ENCODE measurements around the gene B3GNT2.

The B3GNT2 gene

GRCh38 chr2:62221141-62221540 is 25.2 kb downstream of the B3GNT2 start:
- H3K36me3 ChIP-seq (replicated peaks in 1 of 2; ENCODE audit: control insufficient read depth in 2 of 2, insufficient read depth in 2 of 2, low read length in 2 of 2): peaks cover 10 to 11% of the 10 kb centered on the region in 2 donors
- no peaks in the 10 kb centered on the region for H3K79me1 ChIP-seq (ENCODE audit: low read depth, low read length)
- no peak overlapping the region for H2BK5ac ChIP-seq (ENCODE audit: low read length)
- H2BK15ac ChIP-seq (ENCODE audit: low read length): no peak overlapping the region
- H3K27me3 ChIP-seq (ENCODE audit: control insufficient read depth in 3 of 3, insufficient read depth in 3 of 3, low read depth in 1 of 3, low read length in 3 of 3): no peaks in the 10 kb centered on the region
- no peak overlapping the region for H2BK120ac ChIP-seq (ENCODE audit: low read depth, low read length)
- H3K4me3 ChIP-seq (ENCODE audit: low read length in 2 of 2): no peak overlapping the region
- H2AK5ac ChIP-seq (ENCODE audit: low read depth, low read length): no peak overlapping the region
- H3K4me2 ChIP-seq (ENCODE audit: insufficient read depth, low read length, poor library complexity, severe bottlenecking): no peak overlapping the region
- no peak overlapping the region for H3K4ac ChIP-seq (ENCODE audit: low read length)
- H3K23ac ChIP-seq (ENCODE audit: low read depth, low read length, poor library complexity): no peak overlapping the region
- no peak overlapping the region for H3K14ac ChIP-seq (ENCODE audit: low read length)
- H3K18ac ChIP-seq (ENCODE audit: low read length): no peak overlapping the region
- H3K9me3 ChIP-seq (replicated peaks in 1 of 2; ENCODE audit: control insufficient read depth in 2 of 2, insufficient read depth in 1 of 2, low read depth in 1 of 2, low read length in 2 of 2): peaks cover 2% of the 10 kb centered on the region in 2 donors
- H2AFZ ChIP-seq (ENCODE audit: low read length): no peak overlapping the region
- no peak overlapping the region for H3K9ac ChIP-seq (ENCODE audit: low read depth, low read length, poor library complexity)
- peaks cover 0 to 2% of the 10 kb centered on the region in 2 donors for H3K4me1 ChIP-seq (ENCODE audit: control insufficient read depth in 2 of 2, insufficient read depth in 1 of 2, low read depth in 1 of 2, low read length in 2 of 2)
- no peak overlapping the region for H4K8ac ChIP-seq (ENCODE audit: low read depth, low read length)
- H4K91ac ChIP-seq (ENCODE audit: low read depth, low read length, poor library complexity): no peak overlapping the region
- WGBS, 2 donors (ENCODE audit: extremely low coverage in 2 of 2, insufficient read length in 2 of 2, insufficient replicate concordance in 1 of 2): no CpG with 5 or more reads among the region's 1 CpG
- H2BK12ac ChIP-seq (ENCODE audit: low read length): no peak overlapping the region
- H3K27ac ChIP-seq (replicated peaks; ENCODE audit: low read length): no peak overlapping the region
- no peak for DNase-seq (ENCODE audit: low spot score)

- H3K79me1 ChIP-seq (ENCODE audit: low read depth, low read length): no peaks in the 10 kb centered on the region
- no peak overlapping the region for H3K23ac ChIP-seq (ENCODE audit: low read depth, low read length, poor library complexity)
- no peak overlapping the region for H2AFZ ChIP-seq (ENCODE audit: low read length)
- H2BK5ac ChIP-seq (ENCODE audit: low read length): no peak overlapping the region
- H3K27me3 ChIP-seq (ENCODE audit: control insufficient read depth in 3 of 3, insufficient read depth in 3 of 3, low read depth in 1 of 3, low read length in 3 of 3): no peaks in the 10 kb centered on the region
- no peak overlapping the region for H4K91ac ChIP-seq (ENCODE audit: low read depth, low read length, poor library complexity)
- H2BK15ac ChIP-seq (ENCODE audit: low read length): no peak overlapping the region
- no peak overlapping the region for H3K27ac ChIP-seq (replicated peaks; ENCODE audit: low read length)
- no CpG with 5 or more reads among the region's 12 CpGs for WGBS, 2 donors (ENCODE audit: extremely low coverage in 2 of 2, insufficient read length in 2 of 2, insufficient replicate concordance in 1 of 2)
- no peak overlapping the region for H3K14ac ChIP-seq (ENCODE audit: low read length)
- no peak overlapping the region for H2BK12ac ChIP-seq (ENCODE audit: low read length)
- H3K9me3 ChIP-seq (replicated peaks in 1 of 2; ENCODE audit: control insufficient read depth in 2 of 2, insufficient read depth in 1 of 2, low read depth in 1 of 2, low read length in 2 of 2): peaks cover 2% of the 10 kb centered on the region in 2 donors
- peaks cover 10 to 12% of the 10 kb centered on the region in 2 donors for H3K36me3 ChIP-seq (replicated peaks in 1 of 2; ENCODE audit: control insufficient read depth in 2 of 2, insufficient read depth in 2 of 2, low read length in 2 of 2)
- no peak overlapping the region for H3K9ac ChIP-seq (ENCODE audit: low read depth, low read length, poor library complexity)
- no peak for DNase-seq (ENCODE audit: low spot score)
- no peak overlapping the region for H2BK120ac ChIP-seq (ENCODE audit: low read depth, low read length)
- H3K18ac ChIP-seq (ENCODE audit: low read length): no peak overlapping the region
- H3K4me1 ChIP-seq (ENCODE audit: control insufficient read depth in 2 of 2, insufficient read depth in 1 of 2, low read depth in 1 of 2, low read length in 2 of 2): peaks cover 0 to 2% of the 10 kb centered on the region in 2 donors
- H3K4ac ChIP-seq (ENCODE audit: low read length): no peak overlapping the region
- no peak overlapping the region for H2AK5ac ChIP-seq (ENCODE audit: low read depth, low read length)
- H4K8ac ChIP-seq (ENCODE audit: low read depth, low read length): no peak overlapping the region
- H3K4me2 ChIP-seq (ENCODE audit: insufficient read depth, low read length, poor library complexity, severe bottlenecking): no peak overlapping the region
- no peak overlapping the region for H3K4me3 ChIP-seq (ENCODE audit: low read length in 2 of 2)
Measured at GRCh38 chr2:62222171-62222570, 26.3 kb downstream of the B3GNT2 start.

GRCh38 chr2:62222674-62223073 is 26.8 kb downstream of the B3GNT2 start:
- no CpG with 5 or more reads among the region's 8 CpGs for WGBS, 2 donors (ENCODE audit: extremely low coverage in 2 of 2, insufficient read length in 2 of 2, insufficient replicate concordance in 1 of 2)
- no peaks in the 10 kb centered on the region for H3K79me1 ChIP-seq (ENCODE audit: low read depth, low read length)

GRCh38 chr2:62224976-62225375 is 29.1 kb downstream of the B3GNT2 start:
- peaks cover 10 to 12% of the 10 kb centered on the region in 2 donors for H3K36me3 ChIP-seq (replicated peaks in 1 of 2; ENCODE audit: control insufficient read depth in 2 of 2, insufficient read depth in 2 of 2, low read length in 2 of 2)
- DNase-seq (ENCODE audit: low spot score): peak; percentile 15
- no peak overlapping the region for H3K4ac ChIP-seq (ENCODE audit: low read length)
- no peaks in the 10 kb centered on the region for H3K27me3 ChIP-seq (ENCODE audit: control insufficient read depth in 3 of 3, insufficient read depth in 3 of 3, low read depth in 1 of 3, low read length in 3 of 3)
- no peak overlapping the region for H3K4me3 ChIP-seq (ENCODE audit: low read length in 2 of 2)
- no peak overlapping the region for H2BK15ac ChIP-seq (ENCODE audit: low read length)
- no peaks in the 10 kb centered on the region for H3K79me1 ChIP-seq (ENCODE audit: low read depth, low read length)
- no peak overlapping the region for H3K14ac ChIP-seq (ENCODE audit: low read length)
- H2AFZ ChIP-seq (ENCODE audit: low read length): no peak overlapping the region
- no peak overlapping the region for H2BK5ac ChIP-seq (ENCODE audit: low read length)
- no peak overlapping the region for H2AK5ac ChIP-seq (ENCODE audit: low read depth, low read length)
- H4K91ac ChIP-seq (ENCODE audit: low read depth, low read length, poor library complexity): no peak overlapping the region
- peaks cover 0 to 2% of the 10 kb centered on the region in 2 donors for H3K4me1 ChIP-seq (ENCODE audit: control insufficient read depth in 2 of 2, insufficient read depth in 1 of 2, low read depth in 1 of 2, low read length in 2 of 2)
- H3K27ac ChIP-seq (replicated peaks; ENCODE audit: low read length): peak overlapping the region; percentile 19
- H3K9ac ChIP-seq (ENCODE audit: low read depth, low read length, poor library complexity): no peak overlapping the region
- H3K4me2 ChIP-seq (ENCODE audit: insufficient read depth, low read length, poor library complexity, severe bottlenecking): no peak overlapping the region
- no peak overlapping the region for H2BK12ac ChIP-seq (ENCODE audit: low read length)
- no peak overlapping the region for H3K23ac ChIP-seq (ENCODE audit: low read depth, low read length, poor library complexity)
- no CpG with 5 or more reads among the region's 1 CpG for WGBS, 2 donors (ENCODE audit: extremely low coverage in 2 of 2, insufficient read length in 2 of 2, insufficient replicate concordance in 1 of 2)
- no peak overlapping the region for H3K18ac ChIP-seq (ENCODE audit: low read length)
- peaks cover 2% of the 10 kb centered on the region in 2 donors for H3K9me3 ChIP-seq (replicated peaks in 1 of 2; ENCODE audit: control insufficient read depth in 2 of 2, insufficient read depth in 1 of 2, low read depth in 1 of 2, low read length in 2 of 2)
- H4K8ac ChIP-seq (ENCODE audit: low read depth, low read length): no peak overlapping the region
- H2BK120ac ChIP-seq (ENCODE audit: low read depth, low read length): no peak overlapping the region

More at GRCh38 chr2:62222674-62223073, 26.8 kb downstream of the B3GNT2 start:
- no peak overlapping the region for H2BK12ac ChIP-seq (ENCODE audit: low read length)
- H2BK5ac ChIP-seq (ENCODE audit: low read length): no peak overlapping the region
- peaks cover 0 to 2% of the 10 kb centered on the region in 2 donors for H3K4me1 ChIP-seq (ENCODE audit: control insufficient read depth in 2 of 2, insufficient read depth in 1 of 2, low read depth in 1 of 2, low read length in 2 of 2)
- no peak overlapping the region for H3K23ac ChIP-seq (ENCODE audit: low read depth, low read length, poor library complexity)
- H3K4me2 ChIP-seq (ENCODE audit: insufficient read depth, low read length, poor library complexity, severe bottlenecking): no peak overlapping the region
- DNase-seq (ENCODE audit: low spot score): no peak
- no peak overlapping the region for H3K14ac ChIP-seq (ENCODE audit: low read length)
- H3K18ac ChIP-seq (ENCODE audit: low read length): no peak overlapping the region
- no peak overlapping the region for H3K9ac ChIP-seq (ENCODE audit: low read depth, low read length, poor library complexity)
- no peak overlapping the region for H2AFZ ChIP-seq (ENCODE audit: low read length)
- no peak overlapping the region for H4K91ac ChIP-seq (ENCODE audit: low read depth, low read length, poor library complexity)
- no peaks in the 10 kb centered on the region for H3K27me3 ChIP-seq (ENCODE audit: control insufficient read depth in 3 of 3, insufficient read depth in 3 of 3, low read depth in 1 of 3, low read length in 3 of 3)
- no peak overlapping the region for H2AK5ac ChIP-seq (ENCODE audit: low read depth, low read length)
- no peak overlapping the region for H4K8ac ChIP-seq (ENCODE audit: low read depth, low read length)
- peaks cover 10 to 12% of the 10 kb centered on the region in 2 donors for H3K36me3 ChIP-seq (replicated peaks in 1 of 2; ENCODE audit: control insufficient read depth in 2 of 2, insufficient read depth in 2 of 2, low read length in 2 of 2)
- no peak overlapping the region for H2BK120ac ChIP-seq (ENCODE audit: low read depth, low read length)
- H3K9me3 ChIP-seq (replicated peaks in 1 of 2; ENCODE audit: control insufficient read depth in 2 of 2, insufficient read depth in 1 of 2, low read depth in 1 of 2, low read length in 2 of 2): peaks cover 2% of the 10 kb centered on the region in 2 donors
- no peak overlapping the region for H3K27ac ChIP-seq (replicated peaks; ENCODE audit: low read length)
- H3K4ac ChIP-seq (ENCODE audit: low read length): no peak overlapping the region
- no peak overlapping the region for H2BK15ac ChIP-seq (ENCODE audit: low read length)
- H3K4me3 ChIP-seq (ENCODE audit: low read length in 2 of 2): no peak overlapping the region
